CD4-positive, CD25-positive, alpha-beta regulatory T cell (primary cell): ENCODE data around the gene ELOF1. TPM values are rescaled to one million over a fixed set of nuclear protein-coding genes. Genes with fewer than 3 reads are reported as not detected.

Experiments
- ATAC-seq, 2 donors: fragments of 150-1000 bp; cut with Tn5 transposase; one replicate each; pipeline ENCODE4 v1.10.0; 2021; ENCODE audit warnings: low read depth in 2 of 2, moderate number of reproducible peaks in 2 of 2, moderate library complexity in 1 of 2
- DNase-seq, 3 donors: peaks; one replicate each; pipeline versions ENCODE4 v3.0.0 to v3.0.0-alpha.2; 2012 to 2022; ENCODE audit warnings: mixed read lengths in 1 of 3
- H3K27ac ChIP-seq: one replicate; pipeline ENCODE4 v1.7.0; 2013; ENCODE audit warnings: mild to moderate bottlenecking, low read length; ENCODE audit not compliant: insufficient read depth, poor library complexity, severe bottlenecking
- H3K27me3 ChIP-seq: one replicate; pipeline ENCODE4 v1.7.0; 2013; ENCODE audit warnings: low read length; ENCODE audit not compliant: control insufficient read depth, insufficient read depth
- H3K36me3 ChIP-seq: one replicate; pipeline ENCODE4 v1.7.0; 2013; ENCODE audit warnings: mild to moderate bottlenecking, low read length, moderate library complexity; ENCODE audit not compliant: control insufficient read depth, insufficient read depth
- H3K4me1 ChIP-seq: 2 replicates; pipeline ENCODE4 v1.7.0; 2013; ENCODE audit warnings: mild to moderate bottlenecking, low read length; ENCODE audit not compliant: insufficient read depth, control insufficient read depth, poor library complexity, severe bottlenecking
- H3K4me3 ChIP-seq: one replicate; pipeline ENCODE4 v1.7.0; 2013; ENCODE audit warnings: low read depth, mild to moderate bottlenecking, low read length, moderate library complexity
- H3K9me3 ChIP-seq, 2 experiments: 1 replicate in 1 of 2; 2 replicates in 1 of 2; pipeline ENCODE4 v1.7.0; 2013; ENCODE audit warnings: low read length in 2 of 2, mild to moderate bottlenecking in 1 of 2, moderate library complexity in 1 of 2; ENCODE audit not compliant: control insufficient read depth in 2 of 2
- H3K27ac Mint-ChIP-seq, 3 donors: one replicate each; pipeline ENCODE4 v1.8.0; 2020 to 2022; ENCODE audit warnings: mild to moderate bottlenecking in 3 of 3, mixed read lengths in 3 of 3, moderate library complexity in 2 of 3
- H3K27me3 Mint-ChIP-seq: one replicate; pipeline ENCODE4 v1.8.0; 2022; ENCODE audit warnings: mild to moderate bottlenecking, mixed read lengths
- H3K36me3 Mint-ChIP-seq: one replicate; pipeline ENCODE4 v1.8.0; 2020; ENCODE audit warnings: mixed read lengths
- H3K4me1 Mint-ChIP-seq, 4 donors: one replicate each; pipeline ENCODE4 v1.8.0; 2020 to 2022; ENCODE audit warnings: mixed read lengths in 4 of 4, mild to moderate bottlenecking in 1 of 4
- H3K4me3 Mint-ChIP-seq, 4 donors: one replicate each; pipeline ENCODE4 v1.8.0; 2020 to 2022; ENCODE audit warnings: mild to moderate bottlenecking in 4 of 4, mixed read lengths in 4 of 4, moderate library complexity in 3 of 4
- H3K9me3 Mint-ChIP-seq, 7 donors: one replicate each; pipeline ENCODE4 v1.8.0; 2020 to 2022; ENCODE audit warnings: mixed read lengths in 7 of 7, mild to moderate bottlenecking in 3 of 7, moderate library complexity in 2 of 7
- polyA plus RNA-seq, 4 donors: library from polyadenylated mRNA; unstranded; fragments of 300-500 nt; fragmentation: Illumina TruSeq; gene quantifications; one replicate each; pipeline ENCODE4 v1.2.3, GENCODE V29; 2021
- total RNA-seq: library from RNA; stranded (reverse); gene quantifications from one replicate; pipeline ENCODE4 v1.2.3, GENCODE V29; 2022

ELOF1 gene
- total and polyA plus RNA-seq, 5 donors from 2014 or later, result 48.9 to 113 (median 106) TPM

DNA sequence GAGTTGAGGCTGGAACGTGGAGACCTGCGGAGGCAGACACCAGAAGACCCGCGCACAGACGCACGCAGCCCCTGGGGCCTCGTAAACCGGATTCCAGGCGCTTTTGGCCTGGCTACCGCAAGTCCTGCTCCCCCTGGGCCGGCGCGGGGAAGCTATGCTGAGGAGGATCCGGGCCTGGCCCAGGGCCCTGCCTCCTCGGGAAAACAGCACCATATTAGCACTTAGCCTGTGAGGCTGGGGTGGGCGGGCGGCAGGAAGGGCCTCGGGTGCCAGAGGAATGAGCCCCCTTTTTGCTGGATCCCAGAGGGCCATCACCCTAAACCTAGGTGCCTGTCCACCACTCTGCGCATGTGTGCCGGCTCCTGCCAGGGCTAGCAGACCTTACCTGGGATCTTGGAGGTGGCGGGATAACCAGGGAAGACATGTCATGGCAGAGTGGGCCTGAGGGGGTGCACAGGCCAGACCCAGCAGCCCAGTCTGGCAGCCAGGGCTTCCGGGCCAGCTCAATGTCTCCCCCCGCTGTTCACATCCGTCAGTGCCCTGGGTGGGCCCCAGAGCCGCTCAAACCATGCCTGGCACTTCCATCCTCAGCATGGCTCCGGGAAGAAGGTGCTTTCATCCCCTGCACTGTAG lies 7.3 kb downstream of the ELOF1 start:
- Mint-ChIP-seq H3K36me3 (peaks cover 7% of the 10 kb centered on the region), H3K4me1 (peaks cover 2 to 19% (median 9%) of the 10 kb centered on the region in 4 donors), H3K9me3 (no peaks in the 10 kb centered on the region), H3K4me3 (no peak overlapping the region), H3K27me3 (no peaks in the 10 kb centered on the region), H3K27ac (no peak overlapping the region)
- Histone ChIP-seq H3K27ac (no peak overlapping the region), H3K4me1 (peaks cover 8% of the 10 kb centered on the region), H3K4me3 (no peak overlapping the region), H3K27me3 (no peaks in the 10 kb centered on the region), H3K36me3 (peaks cover 36% of the 10 kb centered on the region), H3K9me3 (no peaks in the 10 kb centered on the region)
- ATAC-seq (no peak), DNase-seq (no peak)

GRCh38 chr19:11550265-11550664 lies 8.8 kb downstream of the ELOF1 start:
- Mint-ChIP-seq H3K9me3 (no peaks in the 10 kb centered on the region), H3K27ac (no peak overlapping the region), H3K4me1 (peaks cover 0 to 6% (median 2%) of the 10 kb centered on the region in 4 donors), H3K27me3 (no peaks in the 10 kb centered on the region), H3K4me3 (no peak overlapping the region), H3K36me3 (peaks cover 1% of the 10 kb centered on the region)
- no peak overlapping the region for H3K4me3 ChIP-seq
- DNase-seq (no peak), ATAC-seq (no peak)
- peaks cover 8% of the 10 kb centered on the region for H3K4me1 ChIP-seq
- H3K27ac ChIP-seq, result no peak overlapping the region
- H3K27me3 ChIP-seq, result no peaks in the 10 kb centered on the region
- no peaks in the 10 kb centered on the region for H3K9me3 ChIP-seq
- H3K36me3 ChIP-seq, result peaks cover 27% of the 10 kb centered on the region

GRCh38 chr19:11549386-11549953 lies 9.6 kb downstream of the ELOF1 start:
- H3K4me1 Mint-ChIP-seq, result peaks cover 0 to 4% (median 1%) of the 10 kb centered on the region in 4 donors
- H3K27ac ChIP-seq, result no peak overlapping the region
- H3K36me3 Mint-ChIP-seq, result no peaks in the 10 kb centered on the region
- H3K9me3 ChIP-seq, result no peaks in the 10 kb centered on the region
- H3K4me3 ChIP-seq, result no peak overlapping the region
- H3K36me3 ChIP-seq, result peaks cover 23% of the 10 kb centered on the region
- peaks cover 8% of the 10 kb centered on the region for H3K4me1 ChIP-seq
- H3K27me3 ChIP-seq, result no peaks in the 10 kb centered on the region
- peak overlapping the region in 1 of 3 donors; percentile 63 for H3K27ac Mint-ChIP-seq
- ATAC-seq (no peak), DNase-seq (no peak)
- H3K4me3 Mint-ChIP-seq, result no peak overlapping the region
- no peaks in the 10 kb centered on the region for H3K27me3 Mint-ChIP-seq
- no peaks in the 10 kb centered on the region for H3K9me3 Mint-ChIP-seq

DNA sequence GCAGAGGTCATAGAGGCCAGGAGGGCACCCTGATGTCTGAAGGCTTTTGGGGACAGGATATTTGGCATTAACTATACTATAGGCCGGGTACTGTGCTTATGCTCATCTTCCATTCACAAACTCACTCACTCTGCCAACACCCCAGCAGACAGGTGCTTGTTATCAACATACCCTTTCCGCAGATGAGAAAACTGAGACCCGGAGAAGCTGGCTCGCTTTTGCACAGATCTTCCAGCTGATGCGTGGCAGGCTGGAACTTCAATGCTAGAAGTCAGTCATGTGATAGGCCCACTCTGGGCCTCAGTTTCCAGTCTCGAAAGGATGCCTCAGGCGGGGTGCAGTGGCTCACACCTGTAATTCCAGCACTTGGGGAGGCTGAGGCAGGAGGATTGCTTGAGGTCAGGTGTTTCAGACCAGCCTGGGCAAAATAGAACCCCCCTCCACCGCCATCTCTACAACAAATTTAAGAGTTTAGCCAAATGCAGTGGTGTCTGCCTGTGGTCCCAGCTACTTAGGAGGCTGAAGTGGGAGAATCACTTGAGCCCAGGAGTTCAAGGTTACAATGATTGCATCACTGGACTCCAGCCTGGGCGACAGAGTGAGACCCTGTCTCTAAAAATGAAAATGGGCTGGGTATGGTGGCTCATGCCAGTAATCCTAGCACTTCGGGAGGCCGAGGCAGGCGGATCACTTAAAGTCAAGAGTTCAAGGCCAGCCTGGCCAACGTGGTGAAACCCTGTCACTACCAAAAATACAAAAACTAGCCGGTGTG lies 10.9 kb downstream of the ELOF1 start:
- H3K27ac Mint-ChIP-seq, result no peak overlapping the region
- no peak for DNase-seq
- H3K27me3 Mint-ChIP-seq, result peaks cover 7% of the 10 kb centered on the region
- H3K27me3 ChIP-seq, result no peaks in the 10 kb centered on the region
- no peak overlapping the region for H3K4me3 ChIP-seq
- H3K36me3 Mint-ChIP-seq, result no peaks in the 10 kb centered on the region
- H3K4me1 Mint-ChIP-seq, result no peaks in the 10 kb centered on the region
- H3K4me1 ChIP-seq, result no peaks in the 10 kb centered on the region
- no peak overlapping the region for H3K4me3 Mint-ChIP-seq
- no peak overlapping the region for H3K27ac ChIP-seq
- H3K9me3 Mint-ChIP-seq, result no peaks in the 10 kb centered on the region
- H3K36me3 ChIP-seq, result peaks cover 10% of the 10 kb centered on the region
- no peaks in the 10 kb centered on the region for H3K9me3 ChIP-seq
- no peak for ATAC-seq

- Histone ChIP-seq H3K9me3 (no peaks in the 10 kb centered on the region), H3K4me3 (no peak overlapping the region), H3K4me1 (peaks cover 3% of the 10 kb centered on the region), H3K36me3 (no peaks in the 10 kb centered on the region), H3K27me3 (no peaks in the 10 kb centered on the region), H3K27ac (no peak overlapping the region)
- peaks cover 0 to 1% (median 0%) of the 10 kb centered on the region in 7 donors for H3K9me3 Mint-ChIP-seq
- H3K27ac Mint-ChIP-seq, result no peak overlapping the region
- no peaks in the 10 kb centered on the region for H3K36me3 Mint-ChIP-seq
- H3K4me3 Mint-ChIP-seq, result no peak overlapping the region
- peaks cover 0 to 11% (median 0%) of the 10 kb centered on the region in 4 donors for H3K4me1 Mint-ChIP-seq
- DNase-seq (no peak), ATAC-seq (no peak)
- H3K27me3 Mint-ChIP-seq, result peaks cover 39% of the 10 kb centered on the region
These were observed 17.8 kb downstream of the ELOF1 start for GRCh38 chr19:11541238-11541637.

DNA sequence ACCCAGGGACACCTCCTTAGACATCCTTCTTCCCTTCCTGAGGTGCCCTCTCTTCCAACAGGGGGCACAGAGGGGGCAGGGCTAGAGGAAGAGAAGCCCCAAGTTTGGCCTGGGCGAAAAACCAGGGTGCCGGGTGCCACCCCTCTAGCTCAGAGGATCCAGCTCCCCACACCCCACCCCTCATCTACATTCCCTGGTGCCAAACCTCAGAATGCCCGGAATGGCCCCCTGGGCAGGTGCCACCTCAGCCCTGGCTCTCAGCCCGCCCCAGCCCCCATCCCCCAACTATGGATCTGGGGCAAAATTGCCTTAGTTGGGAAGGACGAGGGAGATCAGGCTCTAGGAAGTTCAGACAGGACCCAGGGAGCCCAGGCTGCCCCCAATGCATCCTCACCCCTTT lies 18.4 kb downstream of the ELOF1 start:
- H3K27me3 ChIP-seq, result no peaks in the 10 kb centered on the region
- Mint-ChIP-seq H3K27me3 (peaks cover 39% of the 10 kb centered on the region), H3K9me3 (peaks cover 0 to 1% (median 0%) of the 10 kb centered on the region in 7 donors), H3K36me3 (no peaks in the 10 kb centered on the region), H3K4me1 (peaks cover 0 to 13% (median 2%) of the 10 kb centered on the region in 4 donors), H3K4me3 (no peak overlapping the region), H3K27ac (no peak overlapping the region)
- no peak overlapping the region for H3K4me3 ChIP-seq
- no peak for DNase-seq
- H3K27ac ChIP-seq, result no peak overlapping the region
- H3K9me3 ChIP-seq, result no peaks in the 10 kb centered on the region
- H3K4me1 ChIP-seq, result peaks cover 5% of the 10 kb centered on the region
- H3K36me3 ChIP-seq, result no peaks in the 10 kb centered on the region
- no peak for ATAC-seq

GRCh38 chr19:11539495-11540365 lies 19.3 kb downstream of the ELOF1 start:
- Histone ChIP-seq H3K27me3 (no peaks in the 10 kb centered on the region), H3K27ac (no peak overlapping the region), H3K9me3 (no peaks in the 10 kb centered on the region), H3K4me3 (no peak overlapping the region), H3K4me1 (peaks cover 5% of the 10 kb centered on the region), H3K36me3 (no peaks in the 10 kb centered on the region)
- no peak overlapping the region for H3K4me3 Mint-ChIP-seq
- DNase-seq, result no peak
- H3K36me3 Mint-ChIP-seq, result no peaks in the 10 kb centered on the region
- no peak for ATAC-seq
- peaks cover 0 to 19% (median 8%) of the 10 kb centered on the region in 4 donors for H3K4me1 Mint-ChIP-seq
- peaks cover 0 to 1% (median 0%) of the 10 kb centered on the region in 7 donors for H3K9me3 Mint-ChIP-seq
- peaks cover 47% of the 10 kb centered on the region for H3K27me3 Mint-ChIP-seq
- peak overlapping the region in 1 of 3 donors; percentile 46 for H3K27ac Mint-ChIP-seq
